ENCODE data around the gene ATP11A. TPM values are rescaled to one million over a fixed set of nuclear protein-coding genes. Genes with fewer than 3 reads are reported as not detected.
"Not testable (repeated sequence)": the region's sequence is repeated elsewhere in the genome, so short reads cannot be mapped to it uniquely, and the experiment has no call there.

The ATP11A gene
- total RNA-seq, 1 experiment from 2014 or later: 8.8 TPM

- DNase-seq (ENCODE audit: low spot score): no peak
Measured at GRCh38 chr13:112670864-112671263, 19.0 kb upstream of the ATP11A start.

- DNase-seq (ENCODE audit: low spot score): no peak
Measured at GRCh38 chr13:112671359-112671758, 18.5 kb upstream of the ATP11A start.

GRCh38 chr13:112672651-112673284 lies 17.1 kb upstream of the ATP11A start:
- DNase-seq (ENCODE audit: low spot score): no peak

- no peak for DNase-seq (ENCODE audit: low spot score)
Measured at GRCh38 chr13:112674412-112675365, 15.1 kb upstream of the ATP11A start.

- DNase-seq (ENCODE audit: low spot score): no peak
Measured at GRCh38 chr13:112675366-112675756, 14.5 kb upstream of the ATP11A start.

- DNase-seq (ENCODE audit: low spot score): not testable (repeated sequence)
Measured at GRCh38 chr13:112677421-112677962, 12.3 kb upstream of the ATP11A start.

- DNase-seq (ENCODE audit: low spot score): no peak
Measured at GRCh38 chr13:112679381-112679780, 10.5 kb upstream of the ATP11A start.

- DNase-seq (ENCODE audit: low spot score): no peak
Measured at GRCh38 chr13:112679932-112680677, 9.7 kb upstream of the ATP11A start.

GRCh38 chr13:112680741-112681360 lies 9.0 kb upstream of the ATP11A start:
- no peak for DNase-seq (ENCODE audit: low spot score)

GRCh38 chr13:112683581-112683980 lies 6.3 kb upstream of the ATP11A start:
- DNase-seq (ENCODE audit: low spot score): no peak

GRCh38 chr13:112684071-112684845 lies 5.6 kb upstream of the ATP11A start:
- no peak for DNase-seq (ENCODE audit: low spot score)

- DNase-seq (ENCODE audit: low spot score): not testable (repeated sequence)
Measured at GRCh38 chr13:112685189-112685805, 4.5 kb upstream of the ATP11A start.

- DNase-seq (ENCODE audit: low spot score): no peak
Measured at GRCh38 chr13:112685896-112686295, 3.9 kb upstream of the ATP11A start.

- no peak for DNase-seq (ENCODE audit: low spot score)
Measured at GRCh38 chr13:112686364-112686763, 3.5 kb upstream of the ATP11A start.

- no peak for DNase-seq (ENCODE audit: low spot score)
Measured at GRCh38 chr13:112686987-112687386, 2.9 kb upstream of the ATP11A start.

- DNase-seq (ENCODE audit: low spot score): no peak
Measured at GRCh38 chr13:112687836-112688559, 1.8 kb upstream of the ATP11A start.

GRCh38 chr13:112688560-112689302 lies 1.1 kb upstream of the ATP11A start:
- DNase-seq (ENCODE audit: low spot score): no peak

GRCh38 chr13:112690283-112690929 lies 568 bp downstream of the ATP11A start:
- DNase-seq (ENCODE audit: low spot score): peak; percentile 25

All from A172 (cell line).